DND-41 (cell line): Measurements from ENCODE around the gene DPPA4.

Experiments used
- CTCF ChIP-seq: IDR thresholded peaks from 2 replicates; pipeline ENCODE4 v1.5.1; 2012; ENCODE audit warnings: borderline replicate concordance, low read length, moderate library complexity, mild to moderate bottlenecking; ENCODE audit not compliant: poor library complexity, severe bottlenecking; ENCODE audit errors: extremely low read depth
- EZH2 ChIP-seq: IDR thresholded peaks from 3 replicates; pipeline ENCODE4 v1.6.1; 2012; ENCODE audit warnings: borderline replicate concordance, low read depth, mild to moderate bottlenecking, moderate library complexity, low read length, inconsistent platforms; ENCODE audit not compliant: severe bottlenecking

- TF ChIP-seq CTCF, result no peak
- TF ChIP-seq EZH2, result no peak
Observed at GRCh38 chr3:109364088-109364487, 26.7 kb upstream of the DPPA4 start.
